ENCODE data around the gene ARSJ. TPM values are rescaled to one million over a fixed set of nuclear protein-coding genes. Genes with fewer than 3 reads are reported as not detected.
"Not testable (repeated sequence)": the region's sequence is repeated elsewhere in the genome, so short reads cannot be mapped to it uniquely, and the experiment has no call there.

ARSJ gene
- total and polyA plus RNA-seq, 4 donors = 2.3 to 20.6 (median 6.6) TPM

DNA sequence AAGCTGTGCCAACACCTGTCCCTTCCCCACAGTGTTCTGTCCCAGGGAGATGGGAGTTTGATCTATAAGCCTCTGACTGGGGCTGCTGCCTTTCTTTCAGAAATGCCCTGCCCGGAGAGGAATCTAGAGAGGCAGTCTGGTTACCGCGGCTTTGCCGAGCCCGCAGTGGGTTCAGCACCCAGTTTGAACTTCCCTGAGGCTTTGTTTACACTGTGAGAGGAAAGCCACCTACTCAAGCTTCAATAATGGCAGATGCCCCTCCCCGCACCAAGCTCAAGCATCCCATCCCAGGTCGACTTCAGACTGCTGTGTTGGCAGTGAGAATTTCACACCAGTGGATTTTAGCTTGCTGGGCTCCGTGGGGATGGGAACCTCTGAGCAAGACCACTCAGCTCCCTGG is 33.3 kb upstream of the ARSJ start:
- no peaks in the 10 kb centered on the region for H3K36me3 ChIP-seq (ENCODE audit: control insufficient read depth in 4 of 4, insufficient read depth in 4 of 4, low read length in 4 of 4)
- H3K27me3 ChIP-seq (ENCODE audit: control insufficient read depth in 3 of 3, insufficient read depth in 3 of 3, low read length in 2 of 3) = no peaks in the 10 kb centered on the region
- TF ChIP-seq, protein P1, sequence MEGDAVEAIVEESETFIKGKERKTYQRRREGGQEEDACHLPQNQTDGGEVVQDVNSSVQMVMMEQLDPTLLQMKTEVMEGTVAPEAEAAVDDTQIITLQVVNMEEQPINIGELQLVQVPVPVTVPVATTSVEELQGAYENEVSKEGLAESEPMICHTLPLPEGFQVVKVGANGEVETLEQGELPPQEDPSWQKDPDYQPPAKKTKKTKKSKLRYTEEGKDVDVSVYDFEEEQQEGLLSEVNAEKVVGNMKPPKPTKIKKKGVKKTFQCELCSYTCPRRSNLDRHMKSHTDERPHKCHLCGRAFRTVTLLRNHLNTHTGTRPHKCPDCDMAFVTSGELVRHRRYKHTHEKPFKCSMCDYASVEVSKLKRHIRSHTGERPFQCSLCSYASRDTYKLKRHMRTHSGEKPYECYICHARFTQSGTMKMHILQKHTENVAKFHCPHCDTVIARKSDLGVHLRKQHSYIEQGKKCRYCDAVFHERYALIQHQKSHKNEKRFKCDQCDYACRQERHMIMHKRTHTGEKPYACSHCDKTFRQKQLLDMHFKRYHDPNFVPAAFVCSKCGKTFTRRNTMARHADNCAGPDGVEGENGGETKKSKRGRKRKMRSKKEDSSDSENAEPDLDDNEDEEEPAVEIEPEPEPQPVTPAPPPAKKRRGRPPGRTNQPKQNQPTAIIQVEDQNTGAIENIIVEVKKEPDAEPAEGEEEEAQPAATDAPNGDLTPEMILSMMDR (IDR thresholded peaks at IDR 0.05; ENCODE audit: control extremely low read depth, extremely low read depth) = no peak
- no peak overlapping the region for H3K27ac ChIP-seq (ENCODE audit: low read depth in 1 of 2, low read length in 1 of 2)
- no peaks in the 10 kb centered on the region for H3K9me3 ChIP-seq (ENCODE audit: control insufficient read depth in 4 of 4, insufficient read depth in 3 of 4, low read length in 3 of 4)
- WGBS, 2 donors = 68 to 84% methylated on average over 8 of the region's 8 CpGs
- H3K4me3 ChIP-seq = no peak overlapping the region
- H3K4me1 ChIP-seq (ENCODE audit: control insufficient read depth in 5 of 5, insufficient read depth in 5 of 5, low read length in 5 of 5) = no peaks in the 10 kb centered on the region
- H3K9ac ChIP-seq (ENCODE audit: insufficient read depth in 1 of 2, low read length in 2 of 2) = no peak overlapping the region
- ATAC-seq (ENCODE audit: insufficient read depth, low FRiP score) (no peak), DNase-seq (no peak)

DNA sequence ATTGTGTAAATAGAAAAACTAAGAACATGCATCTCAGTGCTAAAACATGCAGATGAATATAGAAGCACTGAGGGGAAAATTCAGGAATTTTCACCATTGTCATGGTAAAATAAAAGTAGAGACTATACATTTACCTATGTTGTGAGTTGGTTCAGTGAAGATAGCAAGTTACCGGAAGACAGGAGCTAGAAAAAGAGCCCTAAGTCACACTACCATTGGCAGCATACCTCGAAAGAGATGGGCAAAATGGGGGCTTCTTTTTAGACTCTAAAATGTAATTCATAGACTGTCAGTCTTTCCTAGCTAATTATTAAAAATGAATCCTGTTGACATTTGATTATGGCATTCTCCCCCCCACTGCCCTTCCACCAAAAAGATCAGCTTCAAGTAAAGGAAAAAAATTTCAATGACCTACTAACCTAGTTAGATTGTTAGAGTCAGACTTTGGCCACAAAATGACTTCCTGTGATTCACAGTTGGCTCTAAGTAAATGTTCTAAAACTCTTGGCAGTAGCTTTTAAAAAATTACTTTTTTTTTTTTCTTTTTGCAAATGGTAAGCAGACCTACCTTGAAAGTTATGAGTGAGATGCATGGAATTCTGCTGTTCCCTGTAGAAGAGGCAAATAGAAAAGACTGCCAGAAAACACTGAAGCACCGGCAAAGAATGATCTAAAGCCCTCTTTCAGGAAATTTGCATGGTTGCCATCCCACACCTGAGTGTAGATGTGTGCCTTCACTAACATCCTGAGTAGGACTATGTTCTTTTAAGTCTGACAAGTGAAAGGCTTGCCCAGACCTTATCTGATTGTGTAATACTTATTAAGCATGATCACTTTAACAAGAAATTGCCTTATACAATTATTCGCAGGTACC is 26.4 kb upstream of the ARSJ start:
- Histone ChIP-seq H3K4me1 (ENCODE audit: control insufficient read depth in 5 of 5, insufficient read depth in 5 of 5, low read length in 5 of 5) (no peaks in the 10 kb centered on the region), H3K4me3 (no peak overlapping the region), H3K36me3 (ENCODE audit: control insufficient read depth in 4 of 4, insufficient read depth in 4 of 4, low read length in 4 of 4) (no peaks in the 10 kb centered on the region), H3K27me3 (ENCODE audit: control insufficient read depth in 3 of 3, insufficient read depth in 3 of 3, low read length in 2 of 3) (no peaks in the 10 kb centered on the region), H3K27ac (ENCODE audit: low read depth in 1 of 2, low read length in 1 of 2) (no peak overlapping the region), H3K9ac (ENCODE audit: insufficient read depth in 1 of 2, low read length in 2 of 2) (no peak overlapping the region), H3K9me3 (ENCODE audit: control insufficient read depth in 4 of 4, insufficient read depth in 3 of 4, low read length in 3 of 4) (no peaks in the 10 kb centered on the region)
- ATAC-seq (ENCODE audit: insufficient read depth, low FRiP score) = peak; percentile 27
- TF ChIP-seq, protein P1 (IDR thresholded peaks at IDR 0.05; ENCODE audit: control extremely low read depth, extremely low read depth) = no peak
- 70 to 80% methylated on average over 4 of the region's 4 CpGs for WGBS, 2 donors
- no peak for DNase-seq

DNA sequence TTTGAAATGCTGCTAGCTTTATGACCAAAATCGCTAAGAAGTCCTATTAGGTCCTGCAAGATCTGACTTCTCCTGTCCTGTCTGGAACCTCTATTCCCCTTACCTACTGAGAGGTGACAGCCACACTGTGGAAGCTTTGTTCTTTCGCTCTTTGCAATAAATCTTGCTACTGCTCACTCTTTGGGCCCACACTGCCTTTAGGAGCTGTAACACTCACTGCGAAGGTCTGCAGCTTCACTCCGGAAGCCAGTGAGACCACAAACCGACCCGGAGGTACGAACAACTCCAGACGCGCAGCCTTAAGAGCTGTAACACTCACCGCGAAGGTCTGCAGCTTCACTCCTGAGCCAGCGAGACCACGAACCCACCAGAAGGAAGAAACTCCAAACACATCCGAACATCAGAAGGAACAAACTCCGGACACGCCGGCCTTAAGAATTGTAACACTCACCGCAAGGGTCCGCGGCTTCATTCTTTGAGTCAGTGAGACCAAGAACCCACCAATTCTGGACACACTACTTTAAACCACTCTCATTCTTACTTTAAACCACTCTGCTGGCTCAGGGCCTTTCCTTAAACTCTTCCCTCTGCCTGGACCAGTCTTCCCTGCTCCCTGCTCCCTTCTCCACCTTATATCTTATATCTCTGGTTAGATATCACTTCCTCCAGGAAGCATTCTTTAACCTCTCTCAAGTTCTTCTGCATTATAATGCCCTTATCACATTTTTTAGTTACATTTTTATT is 25.2 kb upstream of the ARSJ start:
- not testable (repeated sequence) for H3K27me3 ChIP-seq (ENCODE audit: control insufficient read depth in 3 of 3, insufficient read depth in 3 of 3, low read length in 2 of 3); H3K9me3 ChIP-seq (ENCODE audit: control insufficient read depth in 4 of 4, insufficient read depth in 3 of 4, low read length in 3 of 4); H3K9ac ChIP-seq (ENCODE audit: insufficient read depth in 1 of 2, low read length in 2 of 2); H3K4me3 ChIP-seq; DNase-seq; H3K27ac ChIP-seq (ENCODE audit: low read depth in 1 of 2, low read length in 1 of 2); ATAC-seq (ENCODE audit: insufficient read depth, low FRiP score); H3K36me3 ChIP-seq (ENCODE audit: control insufficient read depth in 4 of 4, insufficient read depth in 4 of 4, low read length in 4 of 4); H3K4me1 ChIP-seq (ENCODE audit: control insufficient read depth in 5 of 5, insufficient read depth in 5 of 5, low read length in 5 of 5)
- 82 to 87% methylated on average over 19 to 20 of the region's 20 CpGs for WGBS, 2 donors

DNA sequence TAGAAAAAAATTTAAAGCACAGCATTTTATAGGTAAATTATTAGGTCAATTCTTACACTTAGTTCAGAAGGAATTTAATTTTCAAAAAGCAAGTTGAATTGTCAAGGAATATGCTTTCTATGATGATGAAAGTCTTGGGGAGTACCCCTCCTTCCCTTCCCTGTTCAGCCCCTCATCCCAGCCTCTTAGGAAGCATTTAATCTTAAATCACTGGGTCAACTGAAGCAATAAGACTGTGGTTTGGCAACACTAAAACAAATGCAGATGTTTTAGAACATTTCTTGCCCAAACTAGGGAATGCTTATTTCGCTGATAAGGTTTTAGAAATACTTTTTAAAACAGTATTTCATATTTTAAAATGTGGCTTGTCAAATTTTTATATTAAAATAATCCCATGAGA is 19.1 kb upstream of the ARSJ start:
- Histone ChIP-seq H3K4me1 (ENCODE audit: control insufficient read depth in 5 of 5, insufficient read depth in 5 of 5, low read length in 5 of 5) (no peaks in the 10 kb centered on the region), H3K27ac (ENCODE audit: low read depth in 1 of 2, low read length in 1 of 2) (no peak overlapping the region), H3K9me3 (ENCODE audit: control insufficient read depth in 4 of 4, insufficient read depth in 3 of 4, low read length in 3 of 4) (no peaks in the 10 kb centered on the region), H3K36me3 (ENCODE audit: control insufficient read depth in 4 of 4, insufficient read depth in 4 of 4, low read length in 4 of 4) (no peaks in the 10 kb centered on the region), H3K9ac (ENCODE audit: insufficient read depth in 1 of 2, low read length in 2 of 2) (no peak overlapping the region), H3K27me3 (ENCODE audit: control insufficient read depth in 3 of 3, insufficient read depth in 3 of 3, low read length in 2 of 3) (no peaks in the 10 kb centered on the region), H3K4me3 (no peak overlapping the region)
- DNase-seq = peak in 1 of 3 donors; percentile 46
- TF ChIP-seq, protein P1 (IDR thresholded peaks at IDR 0.05; ENCODE audit: control extremely low read depth, extremely low read depth) = no peak
- ATAC-seq (ENCODE audit: insufficient read depth, low FRiP score) = no peak
- WGBS, 2 donors = 77 to 84% methylated on average over 1 of the region's 1 CpG

Data from lung (tissue), 12 donors.